ENCODE results near the gene SLC19A1.

- TF ChIP-seq CTCF (IDR thresholded peaks at IDR 0.05 in 4 of 5, conservative IDR thresholded peaks at IDR 0.05 in 1 of 5) (no peak), POLR2A (IDR thresholded peaks at IDR 0.05) (no peak)
Measured at GRCh38 chr21:45479691-45480675, 62.3 kb downstream of the SLC19A1 start.
